ENCODE measurements around the gene OR2A42. TPM values are rescaled to one million over a fixed set of nuclear protein-coding genes. Genes with fewer than 3 reads are reported as not detected.

Gene OR2A42
- total RNA-seq, 2 experiments from 2014 or later, result not detected

Other genes starting within 250 kb of the OR2A42 start
- not detected for gene OR6B1, start 239.3 kb downstream of the OR2A42 start, total RNA-seq
- not detected for gene OR2A5, start 190.7 kb downstream of the OR2A42 start, total RNA-seq
- gene OR2A25, start 169.8 kb downstream of the OR2A42 start, total RNA-seq, result not detected
- not detected for gene OR2A12, start 153.3 kb downstream of the OR2A42 start, total RNA-seq
- not detected for gene OR2A2, start 130.0 kb downstream of the OR2A42 start, total RNA-seq
- gene OR2A14, start 116.4 kb downstream of the OR2A42 start, total RNA-seq, result not detected
- gene CTAGE4, start 56.1 kb downstream of the OR2A42 start, total RNA-seq, result 1 to 10 TPM; 1.2 to 1.8 TPM
- 1 to 10 TPM; 1.7 to 2.6 TPM for gene ARHGEF35, start 43.8 kb downstream of the OR2A42 start, total RNA-seq
- 1 to 10 TPM in 1 of 2 experiments, under 1 TPM in 1; 0.54 to 1.4 TPM for gene OR2A7, start 25.2 kb upstream of the OR2A42 start, total RNA-seq
- not detected for gene CTAGE8, start 29.7 kb upstream of the OR2A42 start, total RNA-seq
- not detected for gene OR2A1, start 72.8 kb upstream of the OR2A42 start, total RNA-seq
- gene ARHGEF5, start 115.8 kb upstream of the OR2A42 start, total RNA-seq, result 1 to 10 TPM; 5.6 to 7.4 TPM
- not detected for gene NOBOX, start 164.1 kb upstream of the OR2A42 start, total RNA-seq

All from activated CD8-positive, alpha-beta memory T cell treated with anti-CD3 and anti-CD28 coated beads, Interleukin-2, amount 10 ng/mL, durations not matched to agents 7 days and 5 days (primary cell).